Left renal cortex interstitium (tissue), 4 donors: ENCODE data around the gene EGLN1. TPM values are rescaled to one million over a fixed set of nuclear protein-coding genes. Genes with fewer than 3 reads are reported as not detected.
"Not testable (repeated sequence)": the region's sequence is repeated elsewhere in the genome, so short reads cannot be mapped to it uniquely, and the experiment has no call there.

ENCODE experiments used
- DNase-seq, 4 donors: peaks; one replicate each; pipeline ENCODE4 v3.0.0-alpha.2; 2013; ENCODE audit warnings: low read depth in 4 of 4, low spot score in 2 of 4, missing footprints in 1 of 4
- polyA plus RNA-seq, 4 donors: library from polyadenylated mRNA; unstranded; fragments of 120-200 nt; gene quantifications; one replicate each; pipeline ENCODE4 v1.2.1, GENCODE V29; 2013; ENCODE audit not compliant: insufficient read length in 4 of 4

The EGLN1 gene
- 10 to 100 TPM; 31.8 to 44.2 (median 38.0) TPM for polyA plus RNA-seq

GRCh38 chr1:231421971-231422797 lies at the start of gene EGLN1:
EGLN1 (minus strand) TSS chr1:231422287; CDS start chr1:231421888, 399 bp downstream.
- peak in 2 of 4 donors; percentile 62 to 67 for DNase-seq

- not testable (repeated sequence) for DNase-seq
These were observed 49.4 kb upstream of the EGLN1 start for GRCh38 chr1:231471500-231471899.

GRCh38 chr1:231471027-231471426 lies 48.9 kb upstream of the EGLN1 start:
- DNase-seq = not testable (repeated sequence)

GRCh38 chr1:231467986-231468385 lies 45.9 kb upstream of the EGLN1 start:
- DNase-seq = no peak

- no peak for DNase-seq
These were observed 43.0 kb upstream of the EGLN1 start for GRCh38 chr1:231465051-231465450.

- no peak for DNase-seq
These were observed 41.5 kb upstream of the EGLN1 start for GRCh38 chr1:231463541-231463940.

- DNase-seq = no peak
These were observed 38.5 kb upstream of the EGLN1 start for GRCh38 chr1:231460614-231461013.

GRCh38 chr1:231459438-231459837 lies 37.4 kb upstream of the EGLN1 start:
- not testable (repeated sequence) for DNase-seq

- DNase-seq = not testable (repeated sequence)
These were observed 35.9 kb upstream of the EGLN1 start for GRCh38 chr1:231457956-231458355.

GRCh38 chr1:231454133-231454532 lies 32.0 kb upstream of the EGLN1 start:
- DNase-seq = not testable (repeated sequence)

- DNase-seq = no peak
These were observed 24.1 kb upstream of the EGLN1 start for GRCh38 chr1:231446138-231446537.

- no peak for DNase-seq
These were observed 22.0 kb upstream of the EGLN1 start for GRCh38 chr1:231444059-231444458.

- no peak for DNase-seq
These were observed 21.3 kb upstream of the EGLN1 start for GRCh38 chr1:231443363-231443762.

GRCh38 chr1:231442735-231443134 lies 20.6 kb upstream of the EGLN1 start:
- DNase-seq = no peak

- no peak for DNase-seq
These were observed 10.9 kb upstream of the EGLN1 start for GRCh38 chr1:231432996-231433395.

- no peak for DNase-seq
These were observed 9.8 kb upstream of the EGLN1 start for GRCh38 chr1:231431665-231432415.

GRCh38 chr1:231430678-231431352 lies 8.7 kb upstream of the EGLN1 start:
- DNase-seq = not testable (repeated sequence)

GRCh38 chr1:231428377-231428776 lies 6.3 kb upstream of the EGLN1 start:
- DNase-seq = no peak

- DNase-seq = no peak
These were observed 3.1 kb upstream of the EGLN1 start for GRCh38 chr1:231424950-231425805.

- no peak for DNase-seq
These were observed 1.6 kb upstream of the EGLN1 start for GRCh38 chr1:231423648-231424047.
